Measurements from ENCODE around the gene BEGAIN.

DNA sequence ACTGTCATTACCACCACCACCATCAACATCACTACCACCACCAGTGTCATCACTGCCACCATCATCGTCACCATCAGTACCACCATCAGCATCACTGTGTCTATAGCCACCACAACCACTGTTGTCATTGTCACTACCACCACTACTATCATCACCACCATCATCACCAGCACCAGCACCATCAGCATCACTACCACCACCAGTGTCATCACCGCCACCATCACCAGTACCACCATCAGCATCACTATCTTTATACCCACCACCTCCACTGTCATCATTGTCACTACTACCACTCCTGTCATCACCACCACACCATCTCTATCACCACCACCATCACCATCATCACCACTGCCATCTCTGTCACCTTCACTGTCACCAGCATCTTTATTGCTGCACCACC, 60.6 kb downstream of the BEGAIN start:
- TF ChIP-seq MAFK (IDR thresholded peaks at IDR 0.05; ENCODE audit: partially characterized antibody) (no peak), CEBPB (IDR thresholded peaks at IDR 0.05) (no peak), JUNB (IDR thresholded peaks at IDR 0.05) (no peak), FOSB (CRISPR knock-in tag; IDR thresholded peaks at IDR 0.05) (no peak), JUN (IDR thresholded peaks at IDR 0.05) (no peak), EP300 (IDR thresholded peaks at IDR 0.05) (no peak), HEYL (CRISPR knock-in tag; IDR thresholded peaks at IDR 0.05) (no peak)
- TF ChIP-seq, protein P1, sequence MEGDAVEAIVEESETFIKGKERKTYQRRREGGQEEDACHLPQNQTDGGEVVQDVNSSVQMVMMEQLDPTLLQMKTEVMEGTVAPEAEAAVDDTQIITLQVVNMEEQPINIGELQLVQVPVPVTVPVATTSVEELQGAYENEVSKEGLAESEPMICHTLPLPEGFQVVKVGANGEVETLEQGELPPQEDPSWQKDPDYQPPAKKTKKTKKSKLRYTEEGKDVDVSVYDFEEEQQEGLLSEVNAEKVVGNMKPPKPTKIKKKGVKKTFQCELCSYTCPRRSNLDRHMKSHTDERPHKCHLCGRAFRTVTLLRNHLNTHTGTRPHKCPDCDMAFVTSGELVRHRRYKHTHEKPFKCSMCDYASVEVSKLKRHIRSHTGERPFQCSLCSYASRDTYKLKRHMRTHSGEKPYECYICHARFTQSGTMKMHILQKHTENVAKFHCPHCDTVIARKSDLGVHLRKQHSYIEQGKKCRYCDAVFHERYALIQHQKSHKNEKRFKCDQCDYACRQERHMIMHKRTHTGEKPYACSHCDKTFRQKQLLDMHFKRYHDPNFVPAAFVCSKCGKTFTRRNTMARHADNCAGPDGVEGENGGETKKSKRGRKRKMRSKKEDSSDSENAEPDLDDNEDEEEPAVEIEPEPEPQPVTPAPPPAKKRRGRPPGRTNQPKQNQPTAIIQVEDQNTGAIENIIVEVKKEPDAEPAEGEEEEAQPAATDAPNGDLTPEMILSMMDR (IDR thresholded peaks at IDR 0.05): no peak
- TF ChIP-seq, protein P2, sequence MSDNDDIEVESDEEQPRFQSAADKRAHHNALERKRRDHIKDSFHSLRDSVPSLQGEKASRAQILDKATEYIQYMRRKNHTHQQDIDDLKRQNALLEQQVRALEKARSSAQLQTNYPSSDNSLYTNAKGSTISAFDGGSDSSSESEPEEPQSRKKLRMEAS (IDR thresholded peaks at IDR 0.05): no peak
- TF ChIP-seq, protein P3, sequence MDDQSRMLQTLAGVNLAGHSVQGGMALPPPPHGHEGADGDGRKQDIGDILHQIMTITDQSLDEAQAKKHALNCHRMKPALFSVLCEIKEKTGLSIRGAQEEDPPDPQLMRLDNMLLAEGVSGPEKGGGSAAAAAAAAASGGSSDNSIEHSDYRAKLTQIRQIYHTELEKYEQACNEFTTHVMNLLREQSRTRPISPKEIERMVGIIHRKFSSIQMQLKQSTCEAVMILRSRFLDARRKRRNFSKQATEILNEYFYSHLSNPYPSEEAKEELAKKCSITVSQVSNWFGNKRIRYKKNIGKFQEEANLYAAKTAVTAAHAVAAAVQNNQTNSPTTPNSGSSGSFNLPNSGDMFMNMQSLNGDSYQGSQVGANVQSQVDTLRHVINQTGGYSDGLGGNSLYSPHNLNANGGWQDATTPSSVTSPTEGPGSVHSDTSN (IDR thresholded peaks at IDR 0.05): no peak

Data from A549 (cell line).